ENCODE data around the gene SERP1. TPM values are rescaled to one million over a fixed set of nuclear protein-coding genes. Genes with fewer than 3 reads are reported as not detected.

Gene SERP1
- 168 and 321 TPM in 2 replicates for total RNA-seq (2014; rRNA removed; shearing (Covaris generic); ENCODE audit: low replicate concordance)

DNA sequence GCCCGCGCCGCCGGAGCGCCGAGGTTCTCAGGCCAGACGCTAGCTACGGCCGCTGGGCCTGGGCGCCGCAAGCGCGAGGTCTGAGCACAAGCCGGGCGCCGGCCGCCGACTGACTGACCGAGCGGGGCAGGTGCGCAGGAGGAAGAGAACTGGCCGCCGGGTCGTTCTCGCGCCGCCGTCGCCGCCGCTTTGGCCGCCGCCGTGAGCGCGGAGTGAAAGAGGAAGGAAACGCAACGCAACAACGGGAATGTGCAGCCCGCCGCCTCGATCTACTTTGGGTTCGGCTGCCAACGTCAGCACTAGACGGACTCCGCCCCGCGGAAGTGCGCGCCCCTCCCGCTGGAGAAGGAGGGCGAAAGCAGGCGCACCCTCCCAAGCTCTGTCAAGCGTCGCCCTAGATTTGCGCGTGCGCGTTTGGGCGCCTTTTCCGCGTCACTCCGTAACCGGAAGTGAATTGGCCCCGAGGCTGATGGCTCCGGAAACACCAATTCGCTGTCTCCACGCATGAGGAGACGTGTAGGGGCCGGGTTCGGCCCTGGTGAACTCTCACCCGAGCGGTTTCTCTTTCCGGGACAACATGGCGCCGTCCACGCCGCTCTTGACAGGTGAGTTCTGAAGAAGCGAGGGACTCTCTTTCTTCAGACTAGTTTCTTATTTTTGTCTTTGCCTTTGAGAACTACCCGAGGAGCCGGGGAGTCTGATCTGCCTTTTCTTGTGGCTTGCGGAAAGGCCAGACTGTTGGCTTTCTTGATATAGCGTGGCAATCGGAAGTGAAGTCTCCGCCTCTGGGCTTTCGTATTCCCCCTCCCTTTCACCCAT is at the start of gene SERP1, which contains the start of gene EIF2A:
Gene SERP1 (minus strand): TSS at position 271 of the 819 bp plus-strand sequence. CDS start 361 bp downstream, outside the sequence.
Gene EIF2A (plus strand): TSS at position 562 of the 819 bp plus-strand sequence. CDS start 16 bp downstream, at position 578.
- peaks cover 25% of the 10 kb centered on the region for H4K20me1 ChIP-seq (ENCODE audit: insufficient read depth, low read depth, low read length)
- no peaks in the 10 kb centered on the region for H3K27me3 ChIP-seq (ENCODE audit: low read length)
- peak within 1 kb of the TSS; percentile 75 for H3K27ac ChIP-seq (ENCODE audit: low read length)
- H3K4me1 ChIP-seq (ENCODE audit: low read length): peaks cover 32% of the 10 kb centered on the region
- H3K79me2 ChIP-seq (ENCODE audit: low read length): peaks cover 70% of the 10 kb centered on the region
- H3K9me3 ChIP-seq (ENCODE audit: low read length): no peaks in the 10 kb centered on the region
- H3K4me2 ChIP-seq (ENCODE audit: low read depth, low read length, poor library complexity, severe bottlenecking): peak within 1 kb of the TSS; percentile 96
- no peaks in the 10 kb centered on the region for H3K9me2 ChIP-seq (replicated peaks; ENCODE audit: insufficient read depth, low read length)
- peak within 1 kb of the TSS; percentile 93 for H3K4me3 ChIP-seq (ENCODE audit: low read length)
- peaks cover 30% of the 10 kb centered on the region for H3K36me3 ChIP-seq (ENCODE audit: insufficient read depth, low read length)
- peak within 1 kb of the TSS; percentile 93 for H3K9ac ChIP-seq (ENCODE audit: low read length)
- peak; percentile 100 for DNase-seq
- peak within 1 kb of the TSS; percentile 44; the same call in 1 of the 2 replicates for H2AFZ ChIP-seq (ENCODE audit: low read length)

DNA sequence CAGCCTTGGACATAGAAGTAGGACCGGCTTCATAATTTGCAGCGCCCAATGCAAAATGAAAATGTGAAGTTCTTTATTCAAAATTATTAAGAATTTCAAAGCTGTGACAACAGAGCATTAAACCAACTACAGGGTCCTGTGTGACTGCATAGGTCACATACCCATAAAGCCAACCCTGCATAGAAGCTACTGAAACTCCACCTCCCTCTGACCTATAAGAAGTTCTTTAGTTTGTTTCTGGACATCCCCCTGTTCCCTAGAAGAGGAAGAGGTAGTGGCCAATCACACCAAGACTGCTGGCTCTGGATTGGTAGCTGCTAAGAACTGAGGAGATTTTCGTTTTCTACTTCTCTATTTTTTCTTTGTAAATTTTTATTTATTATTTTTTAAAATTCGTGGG is 47.9 kb upstream of the SERP1 start:
- Histone ChIP-seq H3K27me3 (ENCODE audit: low read length) (no peaks in the 10 kb centered on the region), H4K20me1 (ENCODE audit: insufficient read depth, low read depth, low read length) (no peaks in the 10 kb centered on the region), H3K4me3 (ENCODE audit: low read length) (no peak overlapping the region), H2AFZ (ENCODE audit: low read length) (no peak overlapping the region), H3K9me3 (ENCODE audit: low read length) (no peaks in the 10 kb centered on the region), H3K9me2 (replicated peaks; ENCODE audit: insufficient read depth, low read length) (no peaks in the 10 kb centered on the region), H3K27ac (ENCODE audit: low read length) (no peak overlapping the region), H3K4me2 (ENCODE audit: low read depth, low read length, poor library complexity, severe bottlenecking) (no peak overlapping the region), H3K4me1 (ENCODE audit: low read length) (peaks cover 24% of the 10 kb centered on the region), H3K9ac (ENCODE audit: low read length) (no peak overlapping the region), H3K36me3 (ENCODE audit: insufficient read depth, low read length) (no peaks in the 10 kb centered on the region; the same call in 1 of the 2 replicates), H3K79me2 (ENCODE audit: low read length) (peaks cover 87% of the 10 kb centered on the region)
- no peak for DNase-seq

DNA sequence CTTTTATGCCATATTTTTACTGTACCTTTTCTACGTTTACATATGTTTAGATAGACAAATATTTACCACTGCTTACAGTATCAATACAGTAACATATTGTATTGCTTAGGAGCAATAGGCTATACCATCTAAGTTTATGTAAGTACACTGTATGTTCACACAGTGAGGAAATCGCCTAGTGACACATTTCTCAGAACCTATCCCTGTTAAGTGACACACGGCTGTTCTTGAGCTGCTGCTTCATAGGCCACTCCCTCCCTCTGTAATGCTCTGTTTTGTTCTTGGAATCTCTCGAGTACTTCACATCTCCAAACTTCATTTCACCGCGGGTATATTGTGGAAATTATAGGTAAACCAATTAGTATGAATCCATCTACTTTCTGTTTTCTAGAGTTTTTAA is 43.5 kb upstream of the SERP1 start:
- Histone ChIP-seq H3K27ac (ENCODE audit: low read length) (no peak overlapping the region), H3K79me2 (ENCODE audit: low read length) (peaks cover 72% of the 10 kb centered on the region), H2AFZ (ENCODE audit: low read length) (no peak overlapping the region), H3K27me3 (ENCODE audit: low read length) (no peaks in the 10 kb centered on the region), H3K4me3 (ENCODE audit: low read length) (no peak overlapping the region), H3K9ac (ENCODE audit: low read length) (no peak overlapping the region), H3K9me3 (ENCODE audit: low read length) (no peaks in the 10 kb centered on the region), H3K4me2 (ENCODE audit: low read depth, low read length, poor library complexity, severe bottlenecking) (no peak overlapping the region), H3K36me3 (ENCODE audit: insufficient read depth, low read length) (peaks cover 11% of the 10 kb centered on the region; the same call in 1 of the 2 replicates), H3K9me2 (replicated peaks; ENCODE audit: insufficient read depth, low read length) (no peaks in the 10 kb centered on the region), H4K20me1 (ENCODE audit: insufficient read depth, low read depth, low read length) (no peaks in the 10 kb centered on the region), H3K4me1 (ENCODE audit: low read length) (peaks cover 4% of the 10 kb centered on the region; the same call in 1 of the 2 replicates)
- no peak for DNase-seq

- H3K4me2 ChIP-seq (ENCODE audit: low read depth, low read length, poor library complexity, severe bottlenecking): no peak overlapping the region
- no peaks in the 10 kb centered on the region for H3K9me3 ChIP-seq (ENCODE audit: low read length)
- H3K27me3 ChIP-seq (ENCODE audit: low read length): no peaks in the 10 kb centered on the region
- peaks cover 24% of the 10 kb centered on the region for H3K36me3 ChIP-seq (ENCODE audit: insufficient read depth, low read length)
- peaks cover 73% of the 10 kb centered on the region for H3K79me2 ChIP-seq (ENCODE audit: low read length)
- no peak overlapping the region for H3K4me3 ChIP-seq (ENCODE audit: low read length)
- H3K9me2 ChIP-seq (replicated peaks; ENCODE audit: insufficient read depth, low read length): no peaks in the 10 kb centered on the region
- H3K4me1 ChIP-seq (ENCODE audit: low read length): peaks cover 4% of the 10 kb centered on the region
- no peaks in the 10 kb centered on the region for H4K20me1 ChIP-seq (ENCODE audit: insufficient read depth, low read depth, low read length)
- DNase-seq: no peak
- H3K9ac ChIP-seq (ENCODE audit: low read length): no peak overlapping the region
- H2AFZ ChIP-seq (ENCODE audit: low read length): no peak overlapping the region
- no peak overlapping the region for H3K27ac ChIP-seq (ENCODE audit: low read length)
These were observed 41.9 kb upstream of the SERP1 start for GRCh38 chr3:150588027-150588830.

DNA sequence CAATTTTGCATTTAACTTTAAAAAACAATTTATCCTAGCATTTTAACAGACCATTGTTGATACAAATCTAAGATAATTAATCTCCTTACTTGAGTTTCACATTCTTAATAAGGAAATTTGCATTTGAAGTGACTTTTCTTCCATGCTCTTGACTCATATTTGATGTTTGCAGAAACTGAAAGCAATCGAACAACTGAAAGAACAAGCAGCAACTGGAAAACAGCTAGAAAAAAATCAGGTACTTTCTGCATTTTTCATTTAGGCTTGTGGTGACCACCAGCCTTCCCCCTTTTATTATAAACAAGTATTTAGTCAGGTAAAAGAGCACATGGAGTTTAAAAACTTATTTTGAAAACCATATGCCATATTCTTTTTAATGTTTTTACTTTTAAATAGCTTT is 36.7 kb upstream of the SERP1 start:
- no peaks in the 10 kb centered on the region for H3K9me2 ChIP-seq (replicated peaks; ENCODE audit: insufficient read depth, low read length)
- peaks cover 70% of the 10 kb centered on the region for H3K79me2 ChIP-seq (ENCODE audit: low read length)
- H3K4me1 ChIP-seq (ENCODE audit: low read length): peaks cover 11% of the 10 kb centered on the region
- no peaks in the 10 kb centered on the region for H4K20me1 ChIP-seq (ENCODE audit: insufficient read depth, low read depth, low read length)
- 0 out of 2 replicates have a peak overlapping the region, but pooled peaks have one; percentile 8 for H3K27ac ChIP-seq (ENCODE audit: low read length)
- no peak overlapping the region for H3K4me2 ChIP-seq (ENCODE audit: low read depth, low read length, poor library complexity, severe bottlenecking)
- no peak overlapping the region for H3K4me3 ChIP-seq (ENCODE audit: low read length)
- H2AFZ ChIP-seq (ENCODE audit: low read length): no peak overlapping the region
- no peaks in the 10 kb centered on the region for H3K27me3 ChIP-seq (ENCODE audit: low read length)
- peaks cover 57% of the 10 kb centered on the region for H3K36me3 ChIP-seq (ENCODE audit: insufficient read depth, low read length)
- no peak for DNase-seq
- no peak overlapping the region for H3K9ac ChIP-seq (ENCODE audit: low read length)
- H3K9me3 ChIP-seq (ENCODE audit: low read length): no peaks in the 10 kb centered on the region

DNA sequence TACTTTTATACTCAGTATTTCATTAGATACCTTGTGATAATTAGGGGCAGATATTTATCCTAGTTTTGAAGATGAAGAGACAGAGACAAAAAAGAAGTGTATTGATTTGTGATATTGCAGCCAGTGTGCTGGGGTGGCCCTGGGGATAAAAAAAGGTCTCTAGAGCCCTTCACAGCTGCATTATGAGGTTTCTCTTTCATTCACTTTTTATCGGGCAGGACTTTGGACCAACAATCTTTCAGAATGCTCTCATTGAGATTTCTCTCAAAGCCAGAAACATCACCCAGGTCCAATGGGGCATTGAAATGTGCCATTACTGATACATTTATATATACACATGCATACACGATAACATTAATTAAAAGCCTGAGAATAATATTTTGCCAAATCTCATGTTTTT is 36.3 kb upstream of the SERP1 start:
- no peak overlapping the region for H3K4me2 ChIP-seq (ENCODE audit: low read depth, low read length, poor library complexity, severe bottlenecking)
- no peak overlapping the region for H3K4me3 ChIP-seq (ENCODE audit: low read length)
- peaks cover 57% of the 10 kb centered on the region for H3K36me3 ChIP-seq (ENCODE audit: insufficient read depth, low read length)
- no peaks in the 10 kb centered on the region for H3K27me3 ChIP-seq (ENCODE audit: low read length)
- no peak for DNase-seq
- no peak overlapping the region for H2AFZ ChIP-seq (ENCODE audit: low read length)
- H3K79me2 ChIP-seq (ENCODE audit: low read length): peaks cover 71% of the 10 kb centered on the region
- peaks cover 11% of the 10 kb centered on the region for H3K4me1 ChIP-seq (ENCODE audit: low read length)
- no peaks in the 10 kb centered on the region for H3K9me3 ChIP-seq (ENCODE audit: low read length)
- no peaks in the 10 kb centered on the region for H3K9me2 ChIP-seq (replicated peaks; ENCODE audit: insufficient read depth, low read length)
- 0 out of 2 replicates have a peak overlapping the region, but pooled peaks have one; percentile 8 for H3K27ac ChIP-seq (ENCODE audit: low read length)
- H3K9ac ChIP-seq (ENCODE audit: low read length): no peak overlapping the region
- H4K20me1 ChIP-seq (ENCODE audit: insufficient read depth, low read depth, low read length): no peaks in the 10 kb centered on the region

- Histone ChIP-seq H3K36me3 (ENCODE audit: insufficient read depth, low read length) (peaks cover 64% of the 10 kb centered on the region), H3K27ac (ENCODE audit: low read length) (no peak overlapping the region), H2AFZ (ENCODE audit: low read length) (no peak overlapping the region), H3K4me3 (ENCODE audit: low read length) (no peak overlapping the region), H3K9me3 (ENCODE audit: low read length) (no peaks in the 10 kb centered on the region), H4K20me1 (ENCODE audit: insufficient read depth, low read depth, low read length) (no peaks in the 10 kb centered on the region), H3K9ac (ENCODE audit: low read length) (no peak overlapping the region), H3K4me1 (ENCODE audit: low read length) (peaks cover 11% of the 10 kb centered on the region), H3K79me2 (ENCODE audit: low read length) (peaks cover 80% of the 10 kb centered on the region), H3K4me2 (ENCODE audit: low read depth, low read length, poor library complexity, severe bottlenecking) (no peak overlapping the region), H3K27me3 (ENCODE audit: low read length) (no peaks in the 10 kb centered on the region), H3K9me2 (replicated peaks; ENCODE audit: insufficient read depth, low read length) (no peaks in the 10 kb centered on the region)
- no peak for DNase-seq
These were observed 34.9 kb upstream of the SERP1 start for GRCh38 chr3:150581174-150581573.

DNA sequence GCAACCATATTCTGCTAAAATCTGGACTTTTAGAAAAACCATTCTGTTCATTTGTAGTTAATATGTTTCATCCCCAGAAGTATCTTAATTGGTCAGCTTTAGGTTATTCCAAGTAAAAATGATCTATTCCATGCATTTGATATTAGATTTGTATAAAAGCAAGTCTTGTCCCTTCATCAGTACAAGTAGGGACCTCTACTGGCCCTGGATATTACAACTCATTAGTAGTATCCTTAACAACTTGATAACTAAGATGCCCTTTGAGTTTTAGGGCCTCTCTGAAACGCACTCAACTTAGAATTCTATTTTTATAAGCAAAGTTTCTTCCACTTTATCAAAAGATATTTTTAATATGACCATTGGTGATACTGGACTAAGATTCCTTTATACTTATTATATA is 31.6 kb upstream of the SERP1 start:
- peaks cover 7% of the 10 kb centered on the region for H3K4me1 ChIP-seq (ENCODE audit: low read length)
- no peak overlapping the region for H3K4me3 ChIP-seq (ENCODE audit: low read length)
- H3K27ac ChIP-seq (ENCODE audit: low read length): no peak overlapping the region
- H3K9me2 ChIP-seq (replicated peaks; ENCODE audit: insufficient read depth, low read length): no peaks in the 10 kb centered on the region
- H3K36me3 ChIP-seq (ENCODE audit: insufficient read depth, low read length): peaks cover 52% of the 10 kb centered on the region; the same call in 1 of the 2 replicates
- no peaks in the 10 kb centered on the region for H4K20me1 ChIP-seq (ENCODE audit: insufficient read depth, low read depth, low read length)
- H3K9ac ChIP-seq (ENCODE audit: low read length): no peak overlapping the region
- no peak overlapping the region for H3K4me2 ChIP-seq (ENCODE audit: low read depth, low read length, poor library complexity, severe bottlenecking)
- H3K9me3 ChIP-seq (ENCODE audit: low read length): no peaks in the 10 kb centered on the region
- no peak for DNase-seq
- peaks cover 74% of the 10 kb centered on the region for H3K79me2 ChIP-seq (ENCODE audit: low read length)
- H2AFZ ChIP-seq (ENCODE audit: low read length): no peak overlapping the region
- no peaks in the 10 kb centered on the region for H3K27me3 ChIP-seq (ENCODE audit: low read length)
